HG02943 (cell line): ENCODE measurements around the gene LCP2.

Source experiments
- ATAC-seq: cut with Tn5 transposase; IDR thresholded peaks from one replicate; pipeline ENCODE4 v1.9.1; 2021; ENCODE audit warnings: mild to moderate bottlenecking, low read depth, moderate library complexity; ENCODE audit not compliant: unreplicated experiment

Gene LCP2

DNA sequence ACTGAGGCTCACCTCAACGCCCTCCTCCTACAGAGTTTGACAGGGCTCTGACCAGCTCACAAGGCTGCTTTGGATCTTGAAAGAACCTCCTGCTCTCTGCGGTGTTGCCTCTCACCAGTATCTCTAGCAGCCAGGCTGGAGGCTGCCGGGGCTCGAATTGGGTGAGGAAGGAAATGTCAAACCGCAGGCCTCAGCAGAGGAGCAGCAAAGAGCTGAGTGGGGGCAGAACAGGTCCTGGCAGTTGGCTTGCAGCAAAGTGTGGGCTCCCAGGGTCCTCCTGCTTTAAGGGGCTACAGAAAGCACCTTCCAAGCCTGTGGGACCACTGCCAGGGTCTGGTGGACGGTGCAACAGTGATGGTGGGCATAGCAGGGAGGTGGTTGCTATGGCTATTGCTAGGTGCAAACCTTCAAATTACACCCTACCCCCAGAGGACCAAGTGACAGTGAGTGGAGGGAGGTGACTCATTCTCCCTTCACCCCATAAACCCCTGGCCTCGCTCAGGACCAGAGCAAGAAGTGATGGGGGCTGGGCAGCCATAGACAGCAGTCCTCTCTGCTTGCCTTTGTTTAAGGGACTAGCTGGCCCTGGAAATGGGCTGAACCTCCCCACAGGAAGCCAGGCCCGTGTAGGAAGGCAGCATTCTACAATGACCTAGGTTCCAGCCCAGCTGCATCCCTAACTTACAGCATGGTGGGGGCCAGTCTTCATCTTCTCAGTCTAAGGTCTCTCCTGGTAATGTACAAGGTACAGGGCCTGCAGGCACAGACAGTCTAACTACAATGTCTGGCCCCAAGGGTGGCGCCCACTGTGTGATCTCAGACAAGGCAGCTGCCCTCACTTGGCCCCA lies 18.7 kb downstream of the LCP2 start:
- peak; percentile 96 for ATAC-seq

DNA sequence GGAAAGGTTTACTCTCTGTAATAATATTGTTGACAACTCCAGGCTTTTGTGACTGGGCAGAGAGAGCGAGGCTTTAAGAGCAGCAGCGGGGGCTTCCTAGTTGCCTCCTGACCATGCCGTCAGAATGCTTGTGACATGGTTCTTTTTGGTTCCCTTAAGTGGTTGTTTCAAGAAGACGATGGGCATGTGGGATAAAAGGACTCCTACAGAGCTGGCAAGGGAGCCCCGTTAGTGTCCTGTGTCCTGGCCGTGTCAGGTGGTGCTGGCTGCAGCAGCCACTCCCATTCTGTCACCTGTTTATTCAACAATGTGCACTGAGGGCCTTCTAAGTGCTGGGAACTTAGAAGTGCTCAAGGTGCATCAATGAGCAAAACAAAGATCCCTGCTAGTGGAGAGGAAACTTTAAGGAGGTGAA lies 19.7 kb downstream of the LCP2 start:
- no peak for ATAC-seq

DNA sequence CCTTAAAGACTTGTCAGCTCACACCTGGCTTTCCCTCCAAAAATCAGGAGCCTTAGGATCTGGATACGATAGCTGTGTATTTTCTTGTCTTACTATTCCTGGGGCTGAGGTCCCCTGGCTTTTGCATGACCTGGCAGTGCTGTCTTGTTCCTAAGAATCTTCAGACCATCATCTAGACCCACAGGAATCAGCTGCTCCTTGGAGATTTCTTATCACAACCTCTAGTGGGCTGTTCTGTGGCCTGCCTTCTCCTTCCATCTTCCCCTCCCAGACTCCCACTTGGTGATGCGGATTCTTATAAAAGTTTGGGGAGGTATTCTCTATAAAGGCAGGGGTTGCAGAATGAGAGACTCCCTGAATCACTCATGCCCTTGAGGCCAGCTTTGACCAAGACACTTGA lies 21.4 kb downstream of the LCP2 start:
- ATAC-seq = no peak

DNA sequence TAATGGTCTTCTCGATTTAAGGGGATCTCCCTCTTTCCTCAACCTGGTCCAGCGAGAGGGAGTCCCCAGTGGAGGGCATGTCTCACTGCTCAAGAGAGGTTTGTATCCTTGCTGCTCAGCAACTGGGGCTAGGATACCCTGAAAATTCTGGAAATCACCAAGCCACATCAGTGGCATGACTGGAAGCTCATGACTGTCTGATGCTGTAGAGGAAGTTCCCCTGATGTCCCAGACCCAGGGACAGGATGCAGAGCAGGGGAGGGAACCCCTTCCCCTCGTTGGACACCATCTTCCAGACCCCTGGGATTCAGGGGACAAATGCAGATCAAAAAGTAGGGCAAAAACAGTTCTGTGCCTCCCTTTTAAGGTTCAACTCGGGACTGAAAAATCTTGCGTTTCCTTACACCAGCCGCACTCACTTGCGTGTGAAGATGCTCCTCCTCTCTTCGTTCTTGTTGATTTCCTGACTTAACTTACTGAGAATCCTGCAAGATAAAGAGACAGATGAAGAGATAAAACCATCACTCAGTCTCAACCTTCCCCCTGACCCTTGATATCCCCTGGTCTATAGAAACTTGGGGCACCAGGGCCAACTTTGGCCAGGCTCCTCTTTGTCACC lies 22.1 kb downstream of the LCP2 start:
- no peak for ATAC-seq

DNA sequence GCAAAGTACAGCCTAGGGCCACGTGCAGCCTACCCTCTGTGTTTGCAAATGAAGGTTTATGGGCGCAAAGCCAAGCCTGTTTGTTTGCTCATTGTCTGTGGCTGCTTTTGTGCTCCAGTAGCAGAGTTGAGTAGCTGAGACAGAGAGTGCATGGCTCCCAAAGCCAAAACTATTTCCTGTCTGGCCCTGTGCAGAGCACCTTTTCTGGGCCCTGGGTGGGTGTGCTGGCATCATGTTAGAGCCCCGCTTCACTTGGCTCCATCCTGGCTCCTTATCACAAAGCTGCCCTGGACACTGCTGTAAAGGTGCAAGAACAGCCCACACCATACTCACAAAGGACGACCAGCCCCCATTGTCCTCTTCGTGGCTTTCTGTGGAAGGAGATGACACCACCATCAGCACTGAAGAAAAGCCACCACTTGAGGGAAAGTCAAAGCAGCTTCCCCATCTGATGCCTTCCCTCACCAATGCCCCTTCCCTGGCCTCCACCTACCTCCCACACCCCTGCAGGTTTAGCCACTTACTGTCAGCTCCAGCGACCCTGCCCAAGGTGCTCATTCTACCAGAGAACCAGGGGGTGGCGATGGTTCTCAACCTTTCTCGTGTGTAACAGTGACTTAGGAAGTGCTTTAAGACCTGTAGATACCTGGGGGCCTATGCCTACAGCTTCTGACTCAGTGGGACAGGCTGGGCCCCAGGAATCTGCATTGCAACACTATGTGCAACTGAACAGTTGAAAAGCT lies 23.4 kb downstream of the LCP2 start:
- no peak for ATAC-seq

DNA sequence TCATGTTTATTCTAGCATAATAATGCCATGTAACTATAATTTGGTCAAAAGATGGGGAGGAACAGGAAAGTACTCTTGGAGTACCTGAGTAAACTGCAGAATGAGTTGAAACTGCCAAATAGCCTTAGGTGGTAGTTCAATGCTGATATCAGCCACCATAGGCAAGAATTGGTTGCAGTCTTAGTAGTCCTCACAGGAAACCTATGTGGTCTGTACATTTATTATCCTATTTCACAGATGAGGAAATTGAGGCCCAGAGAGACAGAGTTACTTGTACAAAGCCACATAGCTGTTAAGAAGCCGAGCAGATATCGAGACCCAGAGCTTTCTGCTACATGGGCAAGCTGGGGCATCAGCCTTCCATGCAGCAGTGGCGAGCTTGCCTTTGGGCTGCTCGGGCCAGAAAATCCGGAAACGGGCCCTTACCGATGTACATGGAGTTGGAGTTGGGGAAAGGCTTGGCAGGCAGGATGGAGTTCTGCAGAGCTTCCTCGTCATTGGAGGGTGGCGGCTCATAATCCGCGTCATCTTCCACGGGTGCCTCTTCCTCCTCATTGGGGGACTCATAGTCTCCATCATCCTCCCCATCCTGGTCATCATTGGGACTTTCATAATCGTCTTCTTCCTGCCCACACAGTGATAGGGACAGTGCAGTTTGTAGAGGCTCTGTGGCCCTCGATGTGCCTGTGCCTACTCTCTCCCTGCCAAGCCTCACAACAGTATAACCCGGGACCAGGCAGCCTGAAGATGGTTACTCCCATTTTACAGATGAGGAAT lies 27.1 kb downstream of the LCP2 start:
- no peak for ATAC-seq

DNA sequence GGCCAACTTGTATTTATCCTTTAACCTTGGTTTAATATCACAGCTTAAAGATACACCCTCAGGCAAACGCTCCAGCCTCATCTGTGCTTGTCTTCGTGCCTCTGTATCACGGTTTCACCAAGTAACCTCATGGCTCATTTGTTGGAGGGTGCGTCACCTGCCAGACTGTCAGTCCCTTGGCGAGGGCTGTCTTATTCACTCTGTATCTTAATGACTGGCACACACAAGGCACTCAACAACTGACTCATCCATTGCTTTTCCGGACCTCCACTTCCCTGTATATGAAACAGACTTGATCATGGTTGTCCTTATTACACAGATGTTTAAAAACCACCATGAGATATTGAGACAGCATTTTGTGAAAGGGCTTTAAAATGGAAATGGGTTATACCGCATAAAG lies 28.0 kb downstream of the LCP2 start:
- ATAC-seq = no peak

DNA sequence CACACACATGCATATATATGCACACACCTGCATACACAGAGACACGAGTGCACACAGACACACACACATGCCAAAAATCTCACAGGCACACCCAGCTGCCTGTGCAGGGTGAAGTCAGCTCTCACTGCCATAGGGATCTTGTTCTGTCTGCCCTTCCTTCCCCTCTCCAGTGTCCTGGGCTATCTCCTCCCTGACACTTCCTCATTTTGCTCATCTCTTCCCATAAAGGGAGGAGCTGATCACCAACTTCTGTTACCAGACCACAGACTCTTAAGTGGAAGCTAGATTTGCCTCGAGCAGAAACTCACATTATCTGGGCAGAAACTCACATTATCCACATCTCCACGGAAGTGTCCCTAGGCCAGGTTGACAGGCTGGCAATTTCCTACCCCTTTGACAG lies 28.7 kb downstream of the LCP2 start:
- no peak for ATAC-seq

DNA sequence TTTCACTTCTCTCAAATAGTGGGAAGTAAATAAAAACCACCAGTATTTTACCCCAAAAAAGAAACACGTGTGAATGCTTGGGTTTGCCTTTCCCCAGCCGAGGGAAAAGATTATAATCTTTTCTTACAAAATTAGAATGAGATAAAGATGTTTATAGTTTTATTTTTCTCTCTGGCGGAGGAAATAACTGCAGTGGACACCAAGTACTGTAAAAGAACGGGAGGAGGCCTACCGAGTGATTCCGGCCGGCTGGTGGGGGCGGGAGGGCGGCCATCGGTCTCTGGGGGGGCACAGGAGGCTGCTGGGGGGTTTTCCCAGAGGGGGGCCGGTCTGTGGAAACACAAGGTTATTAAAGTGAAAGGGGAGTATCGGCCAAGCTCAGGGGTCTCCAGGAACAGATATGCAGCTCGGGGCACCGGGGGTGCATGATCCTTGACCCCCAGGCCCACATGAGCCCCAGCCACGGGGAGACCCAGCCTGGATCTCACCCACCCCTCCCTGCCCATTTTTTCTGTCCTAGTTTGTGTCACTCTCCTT lies 29.4 kb downstream of the LCP2 start:
- ATAC-seq = no peak

DNA sequence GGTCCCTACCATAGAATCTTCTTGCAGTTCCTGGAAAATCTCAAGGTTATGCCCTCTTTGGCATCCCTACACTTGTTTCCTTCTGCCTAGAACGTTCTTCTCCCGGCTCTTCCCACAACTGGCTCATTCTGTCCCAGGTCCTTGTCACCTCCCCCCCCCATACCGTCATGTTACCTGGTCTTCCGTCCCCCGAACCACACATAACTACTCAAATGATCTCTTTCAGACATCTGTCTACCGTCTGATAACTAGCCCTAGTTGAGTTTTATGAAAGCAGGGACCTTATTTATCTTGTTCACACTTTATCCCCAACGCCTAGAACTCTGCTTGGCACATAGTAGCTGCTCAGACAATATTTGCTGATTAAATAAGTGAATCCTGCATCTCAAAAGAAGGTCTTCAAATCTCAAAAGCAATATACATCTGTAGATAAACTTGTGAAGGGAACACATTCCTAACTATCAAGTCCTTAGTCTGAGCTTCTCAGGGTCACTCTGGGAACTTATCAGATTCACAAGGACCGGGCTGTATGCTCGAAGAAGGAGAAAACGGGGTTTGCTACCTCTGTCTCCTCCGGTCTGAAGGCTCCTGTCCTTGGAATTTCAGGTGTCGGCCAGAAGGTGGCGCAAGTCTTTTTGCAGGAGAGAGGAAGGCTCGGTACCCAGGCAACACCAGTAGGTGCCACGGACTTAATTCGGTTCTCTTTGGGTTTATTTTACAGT lies 30.0 kb downstream of the LCP2 start:
- no peak for ATAC-seq

DNA sequence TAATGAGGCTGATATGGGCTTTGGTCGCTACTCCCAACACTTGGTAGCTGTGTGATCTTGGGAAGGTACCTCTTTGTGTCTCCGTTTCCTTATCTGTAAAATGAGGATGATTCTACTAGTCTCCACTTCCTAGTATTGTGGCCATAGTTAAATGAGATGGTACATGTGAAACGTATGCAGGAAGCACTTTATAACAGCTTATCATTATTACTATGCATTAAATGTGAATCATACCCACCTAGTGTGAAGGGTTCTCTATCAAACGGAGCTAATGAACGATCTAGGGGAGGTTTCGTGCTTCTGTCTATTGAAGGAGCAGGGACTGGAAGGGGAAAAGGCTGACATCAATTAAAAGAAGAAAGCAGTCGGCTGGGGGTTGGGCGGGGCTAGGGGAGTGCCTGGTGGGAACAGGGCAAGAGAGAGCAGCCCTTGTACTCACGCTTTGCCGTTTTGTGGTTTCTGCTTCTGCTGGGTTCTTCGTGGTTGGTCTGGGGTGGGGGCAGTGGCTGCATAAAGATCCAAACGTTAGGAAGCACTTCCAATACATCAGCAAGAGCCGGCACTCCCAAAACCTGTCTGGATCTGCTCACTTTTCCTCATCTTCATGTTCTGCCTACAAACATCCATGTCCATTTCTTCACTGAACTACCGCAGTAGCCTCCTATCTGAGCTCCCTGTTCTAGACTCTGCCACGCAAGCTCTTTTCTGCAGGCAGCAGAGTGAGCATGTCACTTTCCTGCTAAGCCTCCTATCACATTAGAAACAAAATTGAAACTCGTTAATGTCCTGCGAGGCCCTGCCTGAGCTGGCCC lies 30.8 kb downstream of the LCP2 start:
- ATAC-seq = no peak

DNA sequence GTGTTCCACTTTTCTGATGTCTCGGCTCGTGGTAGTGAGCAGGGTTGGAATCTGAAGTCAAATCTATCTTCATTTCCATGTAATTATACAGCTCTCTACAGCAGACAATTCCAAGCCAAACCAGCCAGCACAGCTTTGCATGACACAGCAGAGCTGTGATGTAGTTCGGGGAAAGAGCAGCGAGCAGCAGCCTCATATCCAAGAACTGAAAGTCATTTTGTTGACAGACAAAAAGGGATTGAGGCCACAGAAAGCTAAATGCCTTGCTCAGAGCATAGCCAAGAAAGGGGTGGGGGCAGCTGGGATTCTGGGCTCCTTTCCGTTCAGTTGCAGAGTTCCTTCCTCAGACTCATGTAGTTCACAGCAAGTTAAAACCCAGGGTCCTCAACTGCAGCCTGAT lies 32.1 kb downstream of the LCP2 start:
- no peak for ATAC-seq

DNA sequence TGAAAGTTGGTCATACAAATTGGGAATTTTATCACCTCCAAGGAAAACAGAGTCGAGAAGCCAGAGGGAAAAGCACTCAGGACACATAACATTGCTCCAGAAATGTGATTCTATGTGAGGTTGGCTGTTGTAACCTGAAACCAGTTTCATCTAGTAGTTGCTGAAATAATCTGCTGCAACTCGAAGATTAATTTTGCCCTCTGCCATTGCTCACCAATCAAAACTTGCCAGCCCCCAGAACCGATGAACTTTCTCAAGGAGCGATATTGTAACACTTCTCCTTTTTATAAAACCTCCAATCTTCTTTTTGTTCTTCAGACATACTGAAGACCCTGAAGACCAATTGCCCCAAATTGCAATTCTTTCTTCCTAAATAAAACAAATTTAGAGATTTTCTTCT lies 33.7 kb downstream of the LCP2 start:
- ATAC-seq = no peak

DNA sequence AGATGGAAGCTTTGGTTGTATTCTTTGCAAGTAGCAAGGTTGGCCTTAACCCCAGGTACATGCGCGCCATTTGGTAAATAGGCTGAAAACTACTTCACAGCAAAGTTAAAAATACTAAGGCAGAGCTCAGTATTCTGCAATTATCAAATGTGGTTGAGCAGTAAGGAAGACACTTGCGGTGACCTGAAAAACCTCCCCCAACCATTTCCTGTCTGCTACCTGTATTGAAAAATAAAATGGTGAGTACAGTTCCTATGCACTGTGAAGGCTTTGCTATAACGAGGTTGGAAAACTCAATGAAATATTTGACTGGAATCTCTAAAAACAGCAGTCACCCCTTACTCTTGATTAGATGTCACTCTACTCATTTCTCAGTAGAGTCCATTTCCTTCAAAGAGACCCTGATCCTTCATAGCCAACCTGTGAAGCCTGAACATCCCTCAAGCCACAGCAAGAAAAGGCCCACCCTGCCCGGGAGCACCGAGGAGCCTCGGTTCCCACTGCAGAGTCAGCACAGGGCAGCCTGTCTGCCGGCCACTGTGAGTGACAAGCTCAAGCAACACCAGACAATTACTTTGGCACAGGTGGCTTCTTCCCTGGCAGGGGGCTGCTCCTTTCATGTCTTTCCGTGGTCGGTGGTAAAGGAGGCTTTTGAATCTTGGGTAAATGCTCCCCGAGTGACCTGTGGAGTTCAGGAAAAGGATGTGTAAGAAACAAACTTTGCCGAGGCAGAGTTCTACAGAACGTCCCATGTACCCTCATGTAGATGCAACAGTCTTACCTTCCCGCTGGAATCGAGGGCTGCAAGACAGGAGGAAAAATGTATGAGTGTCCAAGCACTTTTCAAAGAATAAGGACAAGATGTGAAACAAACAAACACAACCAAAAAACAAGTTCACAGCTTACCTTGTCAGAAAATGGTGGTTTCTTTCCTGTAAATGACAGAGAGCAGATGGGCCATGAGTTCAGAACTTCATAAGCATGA lies 35.2 kb downstream of the LCP2 start:
- no peak for ATAC-seq

DNA sequence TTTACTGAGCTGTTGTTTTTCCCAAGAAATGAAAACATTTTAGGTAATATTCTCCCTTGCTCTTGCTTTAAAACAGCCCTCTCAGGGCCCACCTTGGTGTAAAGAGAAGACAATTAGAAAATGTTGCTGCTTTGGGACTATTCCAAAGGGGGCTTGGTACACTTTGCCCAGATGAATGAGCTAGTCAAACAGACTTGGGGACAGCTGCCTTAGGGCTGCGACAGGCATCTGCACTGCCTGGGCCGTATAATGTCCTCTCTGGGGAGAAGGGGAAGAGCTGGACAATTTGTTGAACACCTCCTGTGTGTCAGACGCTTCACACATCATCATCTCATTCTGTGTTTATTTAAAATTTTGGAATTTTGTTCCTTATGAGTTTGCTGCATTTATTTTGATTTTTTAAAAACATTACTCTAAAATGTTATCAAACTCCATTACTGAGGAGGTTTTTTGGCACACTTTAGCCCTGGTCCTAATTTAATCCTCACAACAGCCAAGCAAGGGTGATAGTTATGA lies 36.0 kb downstream of the LCP2 start:
- no peak for ATAC-seq

DNA sequence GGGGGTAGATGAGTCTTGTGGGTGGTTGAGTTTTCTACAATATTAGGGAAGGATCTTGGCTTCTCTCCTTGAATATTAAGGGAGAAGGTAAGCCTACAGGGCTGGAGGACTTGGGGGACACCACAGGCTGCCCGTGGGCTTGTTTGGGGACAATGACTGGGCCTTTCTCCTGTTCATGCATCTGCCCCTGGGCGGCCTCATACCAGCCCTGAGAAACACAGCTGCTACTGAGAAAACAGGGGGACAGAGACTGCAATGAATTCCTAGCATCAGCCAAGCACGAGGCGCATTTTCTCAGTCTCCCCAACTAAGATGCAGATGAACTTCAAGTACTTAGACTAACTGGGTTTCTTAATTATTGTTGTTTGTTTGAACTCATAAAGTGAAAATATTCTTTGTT lies 40.2 kb downstream of the LCP2 start:
- ATAC-seq = no peak

DNA sequence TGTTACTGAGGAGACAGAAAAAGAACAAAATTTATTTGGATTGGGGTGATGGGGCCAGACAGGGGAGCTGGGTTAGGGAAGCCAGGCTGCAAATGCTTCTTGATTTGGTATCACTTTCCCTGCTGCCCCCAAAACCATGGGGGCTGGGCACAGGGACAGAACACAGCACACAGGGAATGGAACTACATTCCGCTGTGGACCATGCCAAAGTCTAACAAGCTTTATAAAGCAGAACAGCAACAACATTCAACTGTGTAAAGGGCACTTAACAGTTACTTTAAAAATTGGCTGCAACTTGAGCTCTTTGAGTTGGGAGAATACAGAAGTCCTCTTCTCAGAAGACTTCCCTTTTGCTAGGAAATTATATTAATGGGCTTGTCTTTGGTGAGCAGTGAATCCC lies 41.0 kb downstream of the LCP2 start:
- ATAC-seq = no peak

DNA sequence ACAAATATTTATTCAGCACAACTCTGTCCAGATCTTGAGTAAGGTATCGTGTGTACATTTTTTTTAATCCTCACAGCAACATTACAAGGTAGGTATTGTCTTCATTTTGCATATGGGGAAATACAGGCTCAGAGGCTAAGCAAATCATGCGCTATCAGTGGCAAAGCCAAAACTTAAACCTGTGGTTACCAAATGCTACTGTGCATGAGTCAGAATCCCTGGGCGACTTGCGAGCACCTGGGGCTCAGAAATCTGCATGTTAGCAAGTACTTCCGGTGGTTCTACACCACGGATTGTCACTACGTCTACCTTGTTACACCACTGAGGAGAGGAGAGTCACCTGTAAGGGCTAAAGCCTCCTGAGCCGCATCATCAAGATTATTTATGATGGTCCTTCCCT lies 43.5 kb downstream of the LCP2 start:
- peak; percentile 93 for ATAC-seq
